Measurements from ENCODE around the gene SSRP1. TPM values are rescaled to one million over a fixed set of nuclear protein-coding genes. Genes with fewer than 3 reads are reported as not detected.

The SSRP1 gene
- total and polyA plus RNA-seq, 2 of the 13 experiments (the other 11 are each of a cell fraction or from before 2014, with no cell fraction given) = 93.6 to 129 TPM

DNA sequence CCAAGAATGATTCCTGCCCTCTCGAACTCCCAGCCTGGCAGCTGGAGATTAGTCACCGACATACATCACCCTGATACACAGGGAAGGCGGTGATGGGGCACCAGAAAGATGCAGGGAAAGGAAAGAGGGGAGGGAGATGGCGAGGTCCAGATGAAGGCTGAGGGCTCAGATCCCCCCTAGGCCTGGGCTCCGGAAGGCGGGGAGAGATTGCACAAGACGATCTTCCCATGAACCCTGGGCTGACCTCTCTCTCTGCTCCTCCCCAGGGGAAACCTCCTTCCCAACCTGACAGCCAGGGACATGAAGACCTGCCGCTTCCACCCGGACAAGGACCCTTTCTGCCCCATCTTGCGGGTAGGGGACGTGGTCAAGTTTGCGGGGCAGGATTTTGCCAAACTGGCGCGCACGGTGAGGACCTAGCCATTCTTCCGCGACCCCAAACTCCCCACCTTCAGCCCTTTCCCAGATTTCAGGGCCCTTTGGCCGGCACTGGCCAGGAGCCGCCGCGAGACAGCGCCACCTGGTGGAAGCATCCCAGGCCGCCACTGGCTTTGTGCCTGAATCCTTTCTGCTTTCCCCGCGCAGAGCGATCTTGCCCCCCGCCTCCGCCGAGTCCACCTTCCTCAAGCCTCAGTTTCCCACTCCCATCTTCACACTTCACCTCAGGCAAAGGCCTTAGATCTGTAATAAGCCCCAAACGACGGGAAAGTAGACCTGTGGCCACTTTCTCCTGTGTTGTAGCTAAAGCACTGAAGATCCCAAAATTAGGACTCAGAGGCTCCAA is 14.0 kb upstream of the SSRP1 start (continued):
- TF ChIP-seq ZBTB38 (CRISPR knock-in tag; IDR thresholded peaks at IDR 0.05) (0 out of 2 replicates have a peak, but pooled peaks have one; percentile 49), ZFY (CRISPR knock-in tag; IDR thresholded peaks at IDR 0.05) (0 out of 2 replicates have a peak, but pooled peaks have one; percentile 26), ZNF556 (CRISPR knock-in tag; IDR thresholded peaks at IDR 0.05; ENCODE audit: borderline replicate concordance) (no peak), GATAD1 (CRISPR knock-in tag; IDR thresholded peaks at IDR 0.05) (no peak), CAMTA2 (CRISPR knock-in tag; IDR thresholded peaks at IDR 0.05; ENCODE audit: borderline replicate concordance) (peak; percentile 90; the same call in 1 of the 2 replicates), ZC3H4 (CRISPR knock-in tag; IDR thresholded peaks at IDR 0.05; ENCODE audit: borderline replicate concordance) (no peak), GTF3A (CRISPR knock-in tag; conservative IDR thresholded peaks at IDR 0.05) (no peak), MAFK (conservative IDR thresholded peaks at IDR 0.05 in 1 of 2, IDR thresholded peaks at IDR 0.05 in 1 of 2; ENCODE audit: low read length in 2 of 2) (no peak), ZNF564 (CRISPR knock-in tag; IDR thresholded peaks at IDR 0.05) (no peak), ZNF230 (CRISPR knock-in tag; IDR thresholded peaks at IDR 0.05) (no peak), TGIF2 (CRISPR knock-in tag; IDR thresholded peaks at IDR 0.05) (no peak), ZNF263 (CRISPR knock-in tag; IDR thresholded peaks at IDR 0.05) (no peak), RXRB (CRISPR knock-in tag; IDR thresholded peaks at IDR 0.05; ENCODE audit: borderline replicate concordance) (peak; percentile 37; the same call in 1 of the 2 replicates), LCORL (IDR thresholded peaks at IDR 0.05) (no peak), LCORL (CRISPR knock-in tag; IDR thresholded peaks at IDR 0.05) (peak; percentile 75), FOXC1 (CRISPR knock-in tag; IDR thresholded peaks at IDR 0.05; ENCODE audit: borderline replicate concordance) (peak; percentile 73; the same call in 1 of the 2 replicates), POGZ (CRISPR knock-in tag; IDR thresholded peaks at IDR 0.05) (peak; percentile 61; the same call in 1 of the 2 replicates), ZIK1 (CRISPR knock-in tag; IDR thresholded peaks at IDR 0.05; ENCODE audit: borderline replicate concordance, low read depth) (0 out of 2 replicates have a peak, but pooled peaks have one; percentile 42)
- TF ChIP-seq, protein P1, sequence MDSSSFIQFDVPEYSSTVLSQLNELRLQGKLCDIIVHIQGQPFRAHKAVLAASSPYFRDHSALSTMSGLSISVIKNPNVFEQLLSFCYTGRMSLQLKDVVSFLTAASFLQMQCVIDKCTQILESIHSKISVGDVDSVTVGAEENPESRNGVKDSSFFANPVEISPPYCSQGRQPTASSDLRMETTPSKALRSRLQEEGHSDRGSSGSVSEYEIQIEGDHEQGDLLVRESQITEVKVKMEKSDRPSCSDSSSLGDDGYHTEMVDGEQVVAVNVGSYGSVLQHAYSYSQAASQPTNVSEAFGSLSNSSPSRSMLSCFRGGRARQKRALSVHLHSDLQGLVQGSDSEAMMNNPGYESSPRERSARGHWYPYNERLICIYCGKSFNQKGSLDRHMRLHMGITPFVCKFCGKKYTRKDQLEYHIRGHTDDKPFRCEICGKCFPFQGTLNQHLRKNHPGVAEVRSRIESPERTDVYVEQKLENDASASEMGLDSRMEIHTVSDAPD (CRISPR knock-in tag; IDR thresholded peaks at IDR 0.05) = 0 out of 2 replicates have a peak, but pooled peaks have one; percentile 26
- TF ChIP-seq, protein P2, sequence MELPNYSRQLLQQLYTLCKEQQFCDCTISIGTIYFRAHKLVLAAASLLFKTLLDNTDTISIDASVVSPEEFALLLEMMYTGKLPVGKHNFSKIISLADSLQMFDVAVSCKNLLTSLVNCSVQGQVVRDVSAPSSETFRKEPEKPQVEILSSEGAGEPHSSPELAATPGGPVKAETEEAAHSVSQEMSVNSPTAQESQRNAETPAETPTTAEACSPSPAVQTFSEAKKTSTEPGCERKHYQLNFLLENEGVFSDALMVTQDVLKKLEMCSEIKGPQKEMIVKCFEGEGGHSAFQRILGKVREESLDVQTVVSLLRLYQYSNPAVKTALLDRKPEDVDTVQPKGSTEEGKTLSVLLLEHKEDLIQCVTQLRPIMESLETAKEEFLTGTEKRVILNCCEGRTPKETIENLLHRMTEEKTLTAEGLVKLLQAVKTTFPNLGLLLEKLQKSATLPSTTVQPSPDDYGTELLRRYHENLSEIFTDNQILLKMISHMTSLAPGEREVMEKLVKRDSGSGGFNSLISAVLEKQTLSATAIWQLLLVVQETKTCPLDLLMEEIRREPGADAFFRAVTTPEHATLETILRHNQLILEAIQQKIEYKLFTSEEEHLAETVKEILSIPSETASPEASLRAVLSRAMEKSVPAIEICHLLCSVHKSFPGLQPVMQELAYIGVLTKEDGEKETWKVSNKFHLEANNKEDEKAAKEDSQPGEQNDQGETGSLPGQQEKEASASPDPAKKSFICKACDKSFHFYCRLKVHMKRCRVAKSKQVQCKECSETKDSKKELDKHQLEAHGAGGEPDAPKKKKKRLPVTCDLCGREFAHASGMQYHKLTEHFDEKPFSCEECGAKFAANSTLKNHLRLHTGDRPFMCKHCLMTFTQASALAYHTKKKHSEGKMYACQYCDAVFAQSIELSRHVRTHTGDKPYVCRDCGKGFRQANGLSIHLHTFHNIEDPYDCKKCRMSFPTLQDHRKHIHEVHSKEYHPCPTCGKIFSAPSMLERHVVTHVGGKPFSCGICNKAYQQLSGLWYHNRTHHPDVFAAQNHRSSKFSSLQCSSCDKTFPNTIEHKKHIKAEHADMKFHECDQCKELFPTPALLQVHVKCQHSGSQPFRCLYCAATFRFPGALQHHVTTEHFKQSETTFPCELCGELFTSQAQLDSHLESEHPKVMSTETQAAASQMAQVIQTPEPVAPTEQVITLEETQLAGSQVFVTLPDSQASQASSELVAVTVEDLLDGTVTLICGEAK (IDR thresholded peaks at IDR 0.05) = no peak
- TF ChIP-seq, protein P2 (CRISPR knock-in tag; IDR thresholded peaks at IDR 0.05) = no peak

Data from HepG2 (cell line).